Measurements from ENCODE around the gene GXYLT2.
"Not testable (repeated sequence)": the region's sequence is repeated elsewhere in the genome, so short reads cannot be mapped to it uniquely, and the experiment has no call there.

- TF ChIP-seq CTCF, POLR2A (IDR thresholded peaks at IDR 0.05): not testable (repeated sequence)
These were observed 41.2 kb downstream of the GXYLT2 start for GRCh38 chr3:72928781-72929735.

All from uterus (tissue), 2 donors.